NAMALWA (cell line): Measurements from ENCODE around the gene ANG.

Source experiments
- DNase-seq: peaks from one replicate; pipeline ENCODE4 v3.0.0-alpha.2; 2015; ENCODE audit warnings: low spot score

ANG gene

GRCh38 chr14:20676072-20676471 lies 12.5 kb upstream of the ANG start:
- no peak for DNase-seq

DNA sequence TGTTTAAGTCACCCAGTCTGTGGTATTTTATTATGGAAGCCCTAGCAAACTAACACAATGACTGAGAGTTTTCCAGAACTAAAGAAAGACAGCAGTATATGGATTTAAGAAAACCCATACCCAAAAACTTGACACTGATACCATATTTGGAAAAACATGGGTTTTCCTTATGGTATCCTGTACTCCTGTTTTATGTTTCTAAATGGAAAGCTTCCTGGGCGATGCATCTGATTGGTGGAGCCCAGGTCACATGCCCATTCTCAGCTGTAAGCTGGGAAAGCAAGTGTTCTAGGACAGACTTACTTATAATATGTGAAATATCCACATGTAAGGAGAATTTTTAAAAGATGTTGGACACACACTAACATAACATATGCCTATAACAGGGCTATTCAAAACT lies 8.7 kb upstream of the ANG start:
- peak; percentile 36 for DNase-seq

- peak; percentile 34 for DNase-seq
Measured at GRCh38 chr14:20680363-20680762, 8.2 kb upstream of the ANG start.

DNA sequence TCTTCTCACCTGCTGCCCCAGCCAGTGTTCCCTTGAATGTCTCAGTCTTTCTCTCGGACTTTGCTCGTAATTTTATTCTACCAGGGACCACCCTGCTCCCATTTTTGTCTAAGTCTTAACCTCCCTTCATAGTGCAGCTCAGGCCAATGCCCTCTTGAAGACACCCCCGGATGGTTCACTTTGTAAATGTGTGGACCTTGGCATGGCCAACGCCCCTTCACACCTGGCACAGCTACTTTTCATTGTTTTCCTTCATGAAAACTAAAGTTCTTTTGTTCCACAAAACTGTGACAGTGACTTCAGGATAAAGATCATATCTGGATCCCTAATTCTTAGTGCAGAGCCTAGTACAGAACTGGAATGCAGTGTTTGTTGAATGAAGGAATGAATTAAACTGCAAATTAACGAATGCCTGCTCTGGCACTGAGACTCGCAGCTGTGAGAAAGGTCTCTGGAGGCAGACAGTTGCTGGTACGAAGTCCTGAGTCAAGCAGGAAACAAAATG lies 7.7 kb upstream of the ANG start:
- no peak for DNase-seq

DNA sequence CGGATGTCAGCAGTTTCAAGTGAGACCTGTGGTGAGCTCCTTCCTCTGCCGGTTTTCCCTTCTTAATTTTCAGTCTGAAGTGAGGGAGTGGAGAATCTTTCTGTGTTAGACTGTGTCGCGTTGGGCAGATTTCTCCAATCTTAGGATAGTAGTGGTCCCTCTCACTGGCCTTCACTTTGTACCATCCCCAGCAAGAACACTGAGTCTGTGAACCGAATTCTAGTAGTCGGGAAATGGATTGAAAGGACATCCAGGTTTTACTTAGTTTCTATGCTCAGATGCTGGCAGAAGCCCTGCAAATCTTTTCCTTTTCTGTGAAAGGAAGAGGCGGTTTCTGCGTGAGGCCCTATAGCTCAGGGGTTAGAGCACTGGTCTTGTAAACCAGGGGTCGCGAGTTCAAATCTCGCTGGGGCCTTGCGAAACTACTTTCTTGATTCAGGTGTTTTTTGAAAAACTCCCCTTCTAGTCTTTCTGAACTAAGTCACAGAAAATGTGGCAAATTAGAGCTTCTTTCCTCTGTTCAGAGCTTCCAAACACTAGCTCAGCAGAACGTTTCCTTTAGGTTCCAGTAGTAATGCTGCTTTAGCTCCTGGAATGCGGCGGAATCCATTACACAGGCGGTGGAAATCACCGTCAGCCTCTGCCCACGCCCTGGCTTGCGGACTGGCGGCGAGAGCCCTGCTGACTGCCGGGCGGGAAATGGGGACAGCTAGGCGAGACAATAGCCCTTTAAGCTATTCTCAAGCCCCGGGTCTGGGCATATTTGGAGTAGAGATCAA lies 7.0 kb upstream of the ANG start:
- DNase-seq, result peak; percentile 96

DNA sequence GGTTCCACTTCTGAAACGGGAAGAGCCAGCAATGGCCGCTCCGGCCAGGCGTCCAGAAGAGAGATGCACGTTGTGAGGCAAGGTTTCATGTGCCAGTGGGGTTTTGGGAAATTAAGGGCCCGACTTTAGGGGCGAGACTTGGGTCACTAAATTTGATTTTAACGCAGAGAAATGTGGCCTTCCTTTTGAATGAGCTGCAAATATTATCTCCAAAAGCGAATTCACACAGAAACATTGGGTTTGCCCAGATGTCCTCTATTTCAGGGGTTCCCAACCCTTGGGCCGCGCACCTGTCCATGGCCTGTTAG lies 6.5 kb upstream of the ANG start:
- no peak for DNase-seq

DNA sequence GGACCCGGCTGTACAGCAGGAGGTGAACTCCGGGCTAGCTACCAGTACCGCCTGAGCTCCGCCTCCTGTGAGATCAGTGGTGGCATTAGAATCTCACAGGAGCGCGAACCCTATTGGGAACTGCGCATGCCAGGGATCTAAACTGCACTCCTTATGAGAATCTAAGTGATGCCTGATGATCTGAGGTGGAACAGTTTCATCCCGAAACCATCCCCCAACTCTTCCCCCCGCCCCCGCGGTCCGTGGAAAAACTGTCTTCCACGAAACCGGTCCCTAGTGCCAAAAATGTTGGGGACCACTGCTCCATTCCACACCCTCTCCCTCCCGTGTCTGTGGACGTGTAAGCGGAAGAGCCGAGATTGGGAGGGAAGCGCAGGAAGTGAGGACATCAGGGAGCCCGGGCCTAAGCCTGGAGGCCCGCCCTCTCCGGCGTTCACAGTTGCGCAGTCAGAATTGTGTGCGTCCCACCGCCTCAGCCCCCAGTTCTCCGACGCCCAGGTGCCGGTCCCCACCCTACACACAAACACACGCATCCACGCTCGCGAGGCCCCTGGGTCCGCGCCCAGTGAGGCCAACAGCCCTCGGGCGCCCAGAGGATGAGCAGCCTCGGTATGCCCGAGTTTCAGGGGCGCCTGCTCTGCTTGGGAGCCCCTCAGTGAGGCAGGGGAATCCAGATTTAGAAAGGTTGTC lies 6.0 kb upstream of the ANG start:
- DNase-seq, result peak; percentile 91

GRCh38 chr14:20683125-20683890 lies 5.3 kb upstream of the ANG start:
- peak; percentile 94 for DNase-seq

GRCh38 chr14:20683891-20684661 lies 4.5 kb upstream of the ANG start, which contains the start of gene RNASE4:
TSS of gene RNASE4 (plus strand) at chr14:20684560. CDS start at chr14:20699372, 14,812 bp downstream.
- peak; percentile 92 for DNase-seq

DNA sequence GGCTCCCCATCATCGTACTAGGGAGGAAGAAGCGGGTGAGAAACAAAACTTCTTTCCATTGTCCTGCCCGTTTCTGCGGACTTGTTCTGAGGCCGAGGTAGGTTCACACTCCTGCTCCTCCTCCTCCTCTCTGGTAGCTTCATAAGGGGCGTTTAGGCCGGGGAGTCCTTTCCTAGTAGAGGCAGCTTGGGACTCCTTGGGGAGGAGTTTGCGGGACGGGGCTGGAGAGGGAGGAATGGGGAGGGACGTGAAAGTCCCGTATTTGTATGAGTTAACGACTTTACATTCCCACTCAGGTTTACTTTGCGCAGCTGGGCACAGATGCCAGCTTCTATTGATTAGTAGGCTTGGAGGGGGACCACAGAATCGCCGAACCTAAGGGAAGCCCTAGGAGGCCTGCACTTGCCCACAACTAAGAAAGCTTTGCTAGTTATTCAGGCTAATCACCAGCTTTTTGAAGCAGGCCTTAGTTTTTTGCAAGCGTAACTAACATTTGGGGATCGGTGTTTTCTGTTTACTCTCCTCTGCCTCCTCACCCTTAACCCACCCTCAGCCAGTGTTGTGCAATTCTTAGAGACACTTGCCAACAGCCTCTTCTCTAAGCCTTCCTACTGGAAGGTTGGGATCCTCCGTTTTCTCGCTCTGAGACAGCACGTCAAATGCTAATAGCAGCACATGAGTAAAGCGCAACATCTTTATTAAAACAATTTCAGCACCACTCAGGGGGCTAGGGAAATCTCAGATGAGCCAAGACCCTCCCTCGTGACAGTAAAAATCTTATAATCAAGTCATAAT lies 3.7 kb upstream of the ANG start:
- no peak for DNase-seq

DNA sequence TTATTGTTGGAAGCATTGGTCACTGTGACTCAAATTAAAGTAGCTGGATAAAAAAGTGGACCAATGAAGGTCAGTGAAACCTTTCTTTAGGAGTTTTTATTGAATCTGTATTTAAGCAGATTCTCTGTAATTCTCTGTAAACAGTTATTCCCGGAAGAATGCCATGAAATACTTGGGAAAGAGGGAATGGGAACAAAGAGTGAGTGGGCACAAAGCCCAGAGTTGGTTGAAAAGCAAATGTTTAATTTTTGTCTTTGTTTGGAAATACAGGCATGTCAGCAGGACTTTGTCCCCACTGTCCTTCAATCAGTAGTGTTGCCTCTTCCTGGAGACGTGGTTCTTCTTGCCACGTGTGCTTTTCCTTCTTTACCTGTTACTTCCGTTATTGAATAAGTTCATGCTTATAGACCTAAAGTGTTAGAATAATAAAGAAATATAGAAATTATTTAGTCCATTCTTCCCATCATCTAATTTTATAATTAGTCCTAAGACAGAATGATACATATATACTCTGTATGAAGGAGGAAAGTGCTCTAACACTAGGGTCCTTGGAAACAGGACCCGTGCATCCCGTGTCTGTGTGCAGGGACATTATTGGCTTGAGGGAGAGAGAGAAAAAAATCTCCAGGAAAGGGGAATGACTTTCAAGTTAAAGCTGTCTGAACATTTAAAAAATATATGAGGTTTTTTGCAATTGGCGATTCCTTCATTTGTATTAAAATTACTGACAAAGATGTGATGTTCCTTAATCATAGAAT lies 2.0 kb upstream of the ANG start:
- no peak for DNase-seq

- DNase-seq, result no peak
Measured at GRCh38 chr14:20687362-20688166, 1.0 kb upstream of the ANG start.

GRCh38 chr14:20690848-20691640 lies 2.5 kb downstream of the ANG start:
- DNase-seq, result peak; percentile 82

DNA sequence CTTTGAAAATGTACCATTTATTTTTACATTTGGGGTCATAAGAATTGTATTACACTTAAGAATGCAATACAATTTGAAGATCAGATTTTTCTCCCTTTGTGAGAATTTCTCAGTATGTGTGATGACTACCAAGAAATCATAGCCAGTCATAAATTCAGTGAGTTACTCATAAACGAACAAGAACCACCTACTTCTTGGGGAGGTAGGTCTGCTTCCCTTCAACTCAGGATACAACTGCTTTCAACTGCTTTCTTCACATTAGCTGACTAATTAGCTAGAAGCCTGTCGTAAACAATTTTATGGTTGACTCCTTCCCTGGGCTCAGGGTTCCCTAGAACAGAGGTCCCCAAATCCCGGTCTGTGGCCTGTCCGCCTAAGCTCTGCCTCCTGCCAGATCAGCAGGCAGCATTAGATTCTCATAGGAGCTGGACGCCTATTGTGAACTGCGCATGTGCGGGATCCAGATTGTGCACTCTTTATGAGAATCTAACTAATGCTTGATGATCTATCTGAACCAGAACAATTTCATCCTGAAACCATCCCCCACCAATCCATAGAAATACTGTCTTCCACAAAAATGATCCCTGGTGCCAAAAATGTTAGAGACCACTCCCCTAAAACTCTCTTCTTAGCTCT lies 3.7 kb downstream of the ANG start:
- DNase-seq, result no peak

DNA sequence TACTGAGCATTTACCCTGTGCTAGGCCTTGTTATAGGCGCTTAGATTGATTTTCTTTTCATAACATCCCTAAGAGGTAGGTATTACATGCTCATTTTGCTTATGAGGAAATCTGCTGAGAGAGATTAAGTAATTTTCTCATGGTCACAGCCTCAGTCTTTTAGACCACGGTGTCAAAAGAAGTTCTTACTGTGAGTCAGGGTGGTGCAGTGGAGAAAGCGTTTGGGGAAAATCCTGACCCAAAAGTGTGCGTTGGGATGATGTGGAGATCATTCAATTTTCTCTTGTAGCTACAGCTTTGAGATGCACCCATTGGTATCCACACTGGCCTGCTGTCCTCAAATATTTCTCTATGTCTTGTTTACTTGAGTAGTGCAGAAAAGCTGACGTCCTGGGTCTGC lies 8.2 kb downstream of the ANG start:
- DNase-seq, result no peak

DNA sequence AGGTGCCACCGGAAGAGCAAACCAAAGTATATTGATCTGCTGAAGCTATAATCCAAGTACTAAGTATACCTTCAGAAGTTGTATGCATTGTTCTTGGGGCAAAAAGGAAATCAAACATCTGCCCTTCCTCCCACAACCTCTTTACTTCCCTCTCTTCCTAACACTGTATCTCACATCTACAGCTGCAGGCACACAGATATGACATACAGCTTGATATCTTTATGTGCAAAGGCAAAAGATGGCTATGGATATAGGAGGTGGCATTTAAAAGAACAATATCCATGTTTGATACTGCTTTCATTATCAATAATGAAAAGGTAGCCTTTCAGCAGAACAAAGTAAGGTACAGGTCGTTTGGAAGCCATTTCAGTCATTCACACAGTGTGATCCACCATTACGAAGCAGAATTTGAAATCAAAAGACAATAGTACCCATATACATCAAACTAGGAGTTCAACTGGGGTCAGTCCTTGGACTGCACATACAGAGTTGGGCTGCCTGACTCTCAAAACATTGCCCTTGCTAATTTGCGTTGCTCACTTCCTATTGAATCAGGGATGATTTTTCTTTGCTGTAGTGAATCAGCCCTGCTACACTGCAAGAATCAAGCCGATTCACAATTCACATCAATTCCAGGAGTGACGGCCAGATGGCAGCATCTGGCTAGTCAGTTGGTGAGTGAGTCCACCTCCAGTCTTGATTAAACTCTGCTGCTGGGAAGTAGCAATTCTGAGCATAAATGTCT lies 8.9 kb downstream of the ANG start:
- DNase-seq, result peak; percentile 88

DNA sequence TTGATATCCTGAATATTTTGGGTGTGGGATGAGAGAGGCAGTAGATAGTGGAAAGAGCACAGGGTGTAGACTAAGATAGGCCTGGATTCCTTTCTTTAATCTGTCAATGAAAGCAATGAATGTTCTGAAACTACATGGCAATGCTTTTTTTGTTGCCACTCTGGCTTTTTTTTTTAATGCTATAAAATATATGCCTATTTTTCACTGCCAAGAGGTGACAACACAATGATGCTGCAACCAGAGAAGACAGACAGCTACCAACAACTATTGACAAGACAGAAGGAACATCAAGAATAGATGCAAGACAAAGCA lies 9.4 kb downstream of the ANG start:
- DNase-seq, result no peak

- no peak for DNase-seq
Measured at GRCh38 chr14:20698934-20699333, 10.4 kb downstream of the ANG start.
